GM19324 (cell line): ENCODE results near the gene RTCA.
"Not testable (repeated sequence)": the region's sequence is repeated elsewhere in the genome, so short reads cannot be mapped to it uniquely, and the experiment has no call there.

Source experiments
- ATAC-seq: cut with Tn5 transposase; IDR thresholded peaks from one replicate; pipeline ENCODE4 v1.9.1; 2021; ENCODE audit warnings: mild to moderate bottlenecking, moderate library complexity; ENCODE audit not compliant: unreplicated experiment, low FRiP score

The RTCA gene

DNA sequence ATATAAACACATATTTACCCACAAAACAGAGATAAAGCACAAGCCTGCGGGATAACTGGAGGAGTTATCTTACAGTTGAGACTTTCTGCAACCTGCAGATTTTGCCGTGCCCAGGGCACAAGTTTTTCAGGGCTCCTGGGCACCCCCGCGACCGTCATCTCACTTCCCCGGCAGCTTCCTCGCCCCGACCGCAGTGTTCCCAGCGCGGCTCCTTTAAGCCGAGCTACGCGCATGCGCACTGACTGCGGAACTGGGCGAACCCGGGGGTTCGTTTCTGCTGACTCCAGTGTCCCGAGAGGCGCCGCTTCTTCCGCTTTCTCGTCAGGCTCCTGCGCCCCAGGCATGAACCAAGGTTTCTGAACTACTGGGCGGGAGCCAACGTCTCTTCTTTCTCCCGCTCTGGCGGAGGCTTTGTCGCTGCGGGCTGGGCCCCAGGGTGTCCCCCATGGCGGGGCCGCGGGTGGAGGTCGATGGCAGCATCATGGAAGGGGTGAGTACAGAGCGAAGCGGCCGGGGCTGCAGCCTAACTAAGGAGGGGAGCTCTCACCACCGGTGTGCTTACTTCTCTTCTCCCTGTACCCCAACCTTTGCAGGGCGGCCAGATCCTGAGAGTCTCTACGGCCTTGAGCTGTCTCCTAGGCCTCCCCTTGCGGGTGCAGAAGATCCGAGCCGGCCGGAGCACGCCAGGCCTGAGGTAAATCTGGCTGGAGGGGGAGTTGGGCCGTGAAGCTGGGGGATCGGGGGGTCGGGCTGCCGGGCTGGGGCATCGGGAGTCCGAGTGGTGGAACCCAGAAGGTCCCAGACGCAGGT, at the start of gene RTCA:
TSS of gene RTCA (plus strand) at position 286 of the 810 bp plus-strand sequence. CDS start at position 446, 160 bp downstream.
- peak; percentile 99 for ATAC-seq

- no peak for ATAC-seq
These were observed 48.2 kb upstream of the RTCA start for GRCh38 chr1:100217834-100218233.

DNA sequence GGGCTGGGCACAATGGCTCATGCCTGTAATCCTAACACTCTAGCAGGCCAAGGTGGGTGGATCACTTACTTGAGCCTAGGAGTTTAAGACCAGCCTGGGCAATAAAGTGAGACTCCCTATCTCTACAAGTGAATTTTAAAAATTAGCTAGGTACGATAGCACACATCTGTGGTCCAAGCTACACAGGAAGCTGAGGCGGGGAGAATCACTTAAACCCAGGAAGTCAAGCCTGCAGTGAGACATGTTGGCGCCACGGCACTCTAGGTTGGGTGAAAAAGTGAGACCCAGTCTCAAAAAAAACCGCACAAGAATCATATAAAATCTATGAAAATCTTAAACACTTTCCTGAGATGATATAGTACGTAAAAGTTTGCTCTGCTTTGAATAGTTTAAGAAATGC, 46.6 kb upstream of the RTCA start:
- ATAC-seq: no peak

GRCh38 chr1:100219883-100220282, 46.1 kb upstream of the RTCA start:
- no peak for ATAC-seq

GRCh38 chr1:100222428-100222827, 43.6 kb upstream of the RTCA start:
- ATAC-seq: no peak

- no peak for ATAC-seq
These were observed 36.2 kb upstream of the RTCA start for GRCh38 chr1:100229681-100230443.

GRCh38 chr1:100230765-100231164, 35.3 kb upstream of the RTCA start:
- no peak for ATAC-seq

DNA sequence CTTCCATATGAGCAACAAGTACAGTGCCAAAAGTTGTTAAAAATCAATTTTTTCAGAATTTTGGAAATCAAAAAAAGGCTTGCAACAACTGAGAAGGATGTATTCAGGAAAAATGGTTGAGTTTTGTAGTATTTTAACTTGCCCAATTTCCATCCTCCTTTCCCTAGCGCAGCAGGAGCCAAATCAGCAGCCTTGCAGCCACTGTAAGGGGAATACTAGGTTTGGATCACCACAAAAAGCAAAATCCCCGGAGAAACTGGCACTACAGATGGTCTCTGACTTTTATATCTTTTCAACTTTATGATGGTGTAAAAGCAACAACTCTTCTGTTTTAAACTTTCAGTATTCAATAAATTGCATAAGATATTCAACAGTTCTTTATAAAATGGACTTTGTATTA, 34.3 kb upstream of the RTCA start:
- no peak for ATAC-seq

DNA sequence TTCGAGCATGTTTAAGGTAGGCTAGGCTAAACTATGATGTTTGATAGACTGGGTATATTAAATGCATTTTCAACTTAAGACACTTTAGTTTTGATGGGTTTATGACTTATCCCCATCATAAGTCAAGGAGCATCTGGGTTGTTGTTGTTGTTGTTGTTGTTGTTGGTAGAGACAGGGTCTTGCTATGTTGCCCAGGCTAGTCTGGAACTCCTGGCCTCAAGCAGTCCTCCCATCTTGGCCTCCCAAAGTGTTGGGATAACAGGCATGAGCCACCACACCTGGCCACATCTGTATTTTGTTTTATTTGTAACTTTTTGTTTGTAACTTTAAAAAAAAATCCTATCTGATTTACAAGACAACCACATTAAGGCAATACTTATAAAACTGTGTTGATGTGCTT, 33.9 kb upstream of the RTCA start:
- no peak for ATAC-seq

- not testable (repeated sequence) for ATAC-seq
These were observed 32.5 kb upstream of the RTCA start for GRCh38 chr1:100233566-100233965.

DNA sequence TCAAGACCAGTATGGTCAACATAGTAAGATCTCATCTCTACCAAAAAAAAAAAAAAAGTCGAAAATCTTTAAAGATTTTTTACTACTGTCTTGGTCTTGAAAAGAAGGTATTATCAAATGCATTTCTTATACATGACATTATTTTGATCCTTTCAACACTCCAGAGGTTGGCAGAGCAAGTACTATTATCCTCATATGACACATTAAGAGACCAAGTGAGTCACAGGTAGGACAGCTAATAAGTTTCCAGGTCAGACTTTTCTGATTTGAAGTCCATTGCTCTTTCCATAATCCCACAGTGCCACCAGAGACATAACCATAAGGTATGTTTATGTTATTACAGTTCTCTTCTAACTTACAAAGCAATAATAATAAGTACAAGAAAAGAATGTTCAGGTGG, 31.6 kb upstream of the RTCA start:
- ATAC-seq: no peak

DNA sequence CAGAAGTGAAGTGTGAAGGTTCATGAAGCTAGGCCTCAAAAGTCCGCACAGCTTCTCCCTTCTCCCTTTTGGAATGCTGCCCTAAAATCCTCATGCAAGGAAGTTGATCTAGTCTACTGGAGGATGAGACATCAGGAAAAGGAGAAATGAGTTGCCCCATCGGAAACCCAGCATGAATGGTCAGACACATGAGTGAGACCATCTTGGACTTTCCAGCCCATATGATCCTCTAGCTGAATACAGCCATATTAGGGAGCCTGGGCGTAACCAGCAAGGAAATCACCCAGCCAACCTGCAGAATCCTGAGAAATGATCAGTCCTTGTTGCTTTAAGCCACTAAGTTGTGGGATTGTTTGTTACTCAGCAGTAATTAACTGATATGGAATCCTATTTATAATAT, 28.9 kb upstream of the RTCA start:
- ATAC-seq: no peak

GRCh38 chr1:100239961-100240360, 26.1 kb upstream of the RTCA start:
- no peak for ATAC-seq

DNA sequence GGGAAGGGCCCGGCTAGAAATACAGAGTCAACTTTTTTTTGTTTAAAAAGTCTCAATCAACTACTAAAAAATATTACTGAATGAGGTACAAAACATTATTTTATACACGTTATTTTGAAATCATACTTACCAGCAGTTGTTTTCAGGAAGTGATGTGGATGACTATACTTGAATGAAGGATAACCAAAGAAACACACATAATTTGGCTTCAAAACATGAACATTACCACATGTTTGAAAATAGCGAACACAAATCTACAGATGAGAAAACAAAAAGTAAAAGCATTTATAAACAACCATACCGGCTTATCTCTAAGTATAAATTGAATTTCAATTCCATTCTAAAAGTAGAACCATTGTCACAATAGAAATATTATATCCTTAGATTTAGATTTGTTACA, 25.4 kb upstream of the RTCA start:
- no peak for ATAC-seq

- ATAC-seq: no peak
These were observed 19.3 kb upstream of the RTCA start for GRCh38 chr1:100246738-100247137.

DNA sequence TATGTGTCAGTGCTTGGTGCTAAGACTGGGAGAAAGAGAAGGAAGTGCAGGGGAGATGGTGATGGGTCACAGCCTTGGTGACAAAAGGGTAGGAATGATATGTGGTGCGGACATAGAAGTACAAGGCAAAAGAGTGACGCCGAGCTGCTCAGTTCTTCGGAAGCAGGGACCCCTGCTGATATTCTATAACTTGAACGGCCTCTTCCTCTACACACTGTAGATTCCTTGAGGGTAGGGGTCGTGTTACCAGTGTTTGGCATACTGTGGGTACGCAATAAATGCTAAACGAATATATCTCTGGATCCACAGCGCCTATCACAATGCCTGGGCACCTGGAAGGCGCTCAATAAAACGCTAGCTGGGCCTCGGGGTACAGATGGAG, 16.9 kb upstream of the RTCA start:
- no peak for ATAC-seq

- peak; percentile 100 for ATAC-seq
These were observed 16.3 kb upstream of the RTCA start, which contains the start of gene DBT for GRCh38 chr1:100249537-100250257. DBT (minus strand) TSS chr1:100249834; CDS start chr1:100249820, 14 bp downstream.

- ATAC-seq: no peak
These were observed 15.8 kb upstream of the RTCA start for GRCh38 chr1:100250264-100250663.

- no peak for ATAC-seq
These were observed 15.2 kb upstream of the RTCA start for GRCh38 chr1:100250807-100251206.

GRCh38 chr1:100252901-100253300, 13.1 kb upstream of the RTCA start:
- ATAC-seq: no peak

GRCh38 chr1:100253552-100253951, 12.5 kb upstream of the RTCA start:
- ATAC-seq: no peak
